Measurements from ENCODE around the gene HES7.

DNA sequence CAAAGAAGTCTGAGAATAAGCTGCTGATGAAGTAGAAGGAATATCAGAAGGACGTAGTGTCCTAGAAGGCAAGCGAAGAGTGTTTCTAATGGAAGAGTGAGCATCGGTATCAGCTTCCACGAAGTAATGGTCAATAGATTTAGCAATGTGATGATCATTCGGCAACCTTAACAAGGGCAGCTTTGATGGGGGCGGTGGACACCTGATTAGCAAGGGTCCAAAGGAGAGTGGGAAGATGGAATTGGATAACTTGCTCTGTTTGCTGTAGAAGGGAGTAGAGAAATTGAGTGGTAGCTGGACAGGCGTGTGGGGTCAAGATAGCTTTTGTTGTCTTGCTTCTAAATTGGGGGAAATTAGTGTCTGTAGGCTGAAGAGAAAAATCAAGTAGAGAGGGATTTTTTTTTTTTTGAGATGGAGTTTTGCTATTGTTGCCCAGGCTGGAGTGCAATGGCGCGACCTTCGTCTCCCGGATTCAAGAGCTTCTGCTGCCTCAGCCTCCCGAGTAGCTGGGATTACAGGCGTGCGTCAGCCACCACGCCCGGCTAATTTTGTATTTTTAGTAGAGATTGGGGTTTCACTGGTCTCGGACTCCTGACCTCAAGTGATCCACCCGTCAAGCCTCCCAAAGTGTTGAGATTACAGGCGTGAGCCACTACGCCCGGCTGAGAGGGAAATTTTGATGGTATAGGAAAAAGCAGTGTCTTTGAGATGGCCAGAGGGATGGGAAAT is 13.9 kb upstream of the HES7 start:
- no peak for TF ChIP-seq CTCF (IDR thresholded peaks at IDR 0.05; ENCODE audit: low read depth, low read length)
- TF ChIP-seq, protein P1, sequence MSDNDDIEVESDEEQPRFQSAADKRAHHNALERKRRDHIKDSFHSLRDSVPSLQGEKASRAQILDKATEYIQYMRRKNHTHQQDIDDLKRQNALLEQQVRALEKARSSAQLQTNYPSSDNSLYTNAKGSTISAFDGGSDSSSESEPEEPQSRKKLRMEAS (IDR thresholded peaks at IDR 0.05; ENCODE audit: low read depth, low read length): no peak
